GM10847 (cell line): ENCODE results near the gene IFT22.

Experiments
- POLR2A ChIP-seq: IDR thresholded peaks from 2 replicates; pipeline ENCODE4 v1.6.1; 2011; ENCODE audit not compliant: insufficient read length; ENCODE audit errors: extremely low read depth

IFT22 gene

DNA sequence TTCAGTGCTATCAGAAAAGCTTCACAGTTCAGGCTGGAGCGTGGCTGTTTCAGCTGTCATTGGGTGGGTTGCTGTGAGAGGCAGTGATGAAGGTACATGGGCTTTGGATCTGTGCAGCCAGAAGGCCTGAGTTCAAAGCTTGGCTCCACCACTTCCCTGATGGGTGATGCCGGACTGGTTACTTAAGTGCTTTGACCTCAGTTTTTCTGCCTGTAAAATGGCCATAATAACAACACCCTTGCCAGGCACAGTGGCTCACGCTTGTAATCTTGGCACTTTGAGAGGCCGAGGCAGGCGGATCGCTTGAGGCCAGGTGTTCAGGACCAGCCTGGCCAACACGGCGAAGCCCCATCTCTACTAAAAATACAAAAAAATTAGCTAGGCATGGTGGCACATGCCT lies 10.4 kb upstream of the IFT22 start:
- no peak for TF ChIP-seq POLR2A

DNA sequence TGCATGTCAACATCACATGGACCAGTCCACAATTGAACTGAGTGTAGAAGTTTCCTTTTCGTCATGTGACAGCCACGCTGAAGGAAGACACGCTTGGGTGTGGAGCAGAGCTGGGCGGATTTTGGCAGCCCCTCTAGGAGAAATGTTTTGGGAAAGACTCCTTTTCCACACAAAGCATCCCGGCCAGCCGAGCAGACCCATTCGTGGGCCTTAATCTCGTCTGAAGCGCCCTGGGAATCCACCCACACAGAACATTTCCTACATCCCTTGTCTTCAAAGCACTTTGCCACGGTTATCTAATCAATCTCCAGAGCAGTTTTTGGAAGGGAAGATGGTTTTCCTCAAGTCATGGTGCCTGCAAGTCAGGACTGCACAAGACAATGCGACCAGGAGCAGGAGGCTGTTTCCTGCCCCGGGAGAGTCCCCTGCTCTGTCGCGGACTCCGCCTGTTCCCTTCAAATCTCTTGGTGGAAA lies 8.4 kb upstream of the IFT22 start:
- no peak for TF ChIP-seq POLR2A

DNA sequence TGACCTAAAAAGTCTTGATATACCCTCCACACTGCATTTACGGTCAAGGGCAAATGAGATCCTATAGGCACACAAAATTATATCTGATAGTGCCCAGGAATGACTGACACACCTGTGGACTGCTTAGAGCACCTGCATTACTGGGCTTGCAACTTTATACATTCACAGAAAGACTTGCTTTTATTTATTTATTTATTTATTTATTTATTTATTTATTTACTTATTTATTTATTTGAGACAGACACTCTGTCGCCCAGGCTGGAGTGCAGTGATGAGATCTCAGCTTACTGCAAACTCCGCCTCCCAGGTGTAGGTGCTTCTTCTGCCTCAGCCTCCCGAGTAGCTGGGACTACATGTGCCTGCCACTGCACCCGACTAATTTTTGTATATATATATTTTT lies 6.5 kb upstream of the IFT22 start:
- no peak for TF ChIP-seq POLR2A

DNA sequence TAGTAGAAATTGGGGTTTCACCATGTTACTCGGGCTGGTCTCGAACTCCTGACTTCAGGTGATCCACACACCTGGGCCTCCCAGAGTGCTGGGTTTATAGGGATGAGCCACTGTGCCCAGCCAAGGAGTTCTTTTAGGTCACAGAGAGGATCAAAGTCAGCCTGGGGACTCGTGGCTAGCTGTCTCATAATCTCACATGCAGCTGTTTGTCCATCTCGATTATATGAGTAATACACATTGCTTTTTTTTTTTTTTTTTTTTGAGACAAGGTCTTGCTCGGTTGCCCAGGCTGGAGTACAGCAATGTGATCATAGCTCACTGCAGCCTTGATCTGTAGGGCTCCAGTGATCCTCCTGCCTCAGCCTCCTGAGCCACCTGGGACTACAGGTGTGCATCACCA lies 2.2 kb downstream of the IFT22 start:
- TF ChIP-seq POLR2A = no peak

DNA sequence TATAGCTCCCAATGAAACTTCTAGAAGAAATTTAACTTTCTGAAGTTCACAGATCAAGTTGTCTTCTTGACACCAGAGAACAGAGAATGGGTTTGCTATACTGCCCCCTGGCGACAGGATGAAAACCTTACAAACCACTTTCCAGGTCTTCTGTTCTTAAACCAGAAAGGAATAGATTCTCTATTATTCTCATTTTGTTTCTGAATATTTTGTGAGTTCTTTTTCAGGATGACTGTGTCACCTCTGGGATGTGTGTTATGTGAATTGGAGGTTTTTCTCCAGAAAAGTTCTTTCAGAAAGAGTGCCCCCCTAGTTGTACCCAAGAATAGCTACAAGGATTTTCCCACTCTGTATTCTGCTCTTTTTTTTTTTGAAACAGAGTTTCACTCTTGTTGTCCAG lies 6.3 kb downstream of the IFT22 start:
- TF ChIP-seq POLR2A = no peak

DNA sequence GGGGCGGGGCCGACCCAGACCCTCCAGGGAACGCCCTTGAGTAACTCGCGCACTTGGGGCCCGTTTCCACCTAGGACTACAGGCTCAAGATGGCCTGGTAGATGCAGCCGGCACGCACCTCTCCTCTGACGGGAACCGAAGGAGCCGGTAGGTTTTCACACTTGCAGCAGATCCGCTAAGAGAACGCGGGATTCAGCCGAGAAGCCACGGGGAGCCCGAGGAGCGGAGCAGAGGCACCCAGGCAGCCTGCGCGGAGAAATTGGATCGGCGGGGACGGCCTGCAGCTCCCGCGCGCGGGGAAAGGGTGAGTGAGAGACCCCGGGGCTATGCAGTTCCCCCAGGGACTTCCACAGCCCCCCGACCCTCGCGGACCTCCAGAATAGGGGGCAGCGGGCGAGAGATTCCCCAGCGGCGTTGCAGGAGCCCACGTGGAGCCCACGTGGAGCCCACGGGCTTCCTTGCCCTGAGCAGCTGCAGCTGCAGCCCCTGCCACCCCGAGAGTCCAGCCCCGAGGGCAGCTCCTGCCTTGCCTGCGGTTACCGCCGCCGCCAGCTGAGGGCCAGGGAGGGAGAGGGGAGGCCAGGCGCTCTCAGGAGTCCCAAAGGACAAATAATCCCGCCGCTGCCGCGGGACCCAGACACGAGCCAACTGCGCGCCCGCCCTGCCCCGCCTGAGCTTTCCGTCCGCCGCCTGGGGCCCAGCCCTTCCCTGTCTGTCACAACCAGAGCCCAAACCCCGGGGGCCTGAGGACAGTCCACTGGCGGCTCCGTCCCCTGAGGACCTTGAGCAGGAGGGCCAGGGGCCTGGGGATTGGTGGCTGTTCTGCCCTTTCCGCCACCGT lies 13.1 kb downstream of the IFT22 start:
- TF ChIP-seq POLR2A = no peak

DNA sequence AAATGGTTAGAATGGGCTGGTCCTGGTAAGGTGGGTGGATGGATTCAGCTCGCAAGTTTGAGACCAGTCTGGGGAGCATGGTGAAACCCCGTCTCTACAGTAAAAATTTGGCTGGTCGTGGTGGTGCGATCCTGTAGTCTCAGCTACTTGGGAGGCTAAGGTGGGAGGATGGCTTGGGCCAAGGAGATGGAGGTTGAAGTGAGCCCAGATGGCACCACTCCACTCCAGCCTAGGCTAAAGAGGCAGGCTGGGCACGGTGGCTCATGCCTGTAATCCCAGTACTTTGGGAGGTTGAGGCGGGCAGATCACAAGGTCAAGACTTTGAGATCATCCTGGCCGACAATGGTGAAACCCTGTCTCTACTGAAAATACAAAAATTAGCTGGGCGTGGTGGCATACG lies 15.3 kb downstream of the IFT22 start:
- no peak for TF ChIP-seq POLR2A

DNA sequence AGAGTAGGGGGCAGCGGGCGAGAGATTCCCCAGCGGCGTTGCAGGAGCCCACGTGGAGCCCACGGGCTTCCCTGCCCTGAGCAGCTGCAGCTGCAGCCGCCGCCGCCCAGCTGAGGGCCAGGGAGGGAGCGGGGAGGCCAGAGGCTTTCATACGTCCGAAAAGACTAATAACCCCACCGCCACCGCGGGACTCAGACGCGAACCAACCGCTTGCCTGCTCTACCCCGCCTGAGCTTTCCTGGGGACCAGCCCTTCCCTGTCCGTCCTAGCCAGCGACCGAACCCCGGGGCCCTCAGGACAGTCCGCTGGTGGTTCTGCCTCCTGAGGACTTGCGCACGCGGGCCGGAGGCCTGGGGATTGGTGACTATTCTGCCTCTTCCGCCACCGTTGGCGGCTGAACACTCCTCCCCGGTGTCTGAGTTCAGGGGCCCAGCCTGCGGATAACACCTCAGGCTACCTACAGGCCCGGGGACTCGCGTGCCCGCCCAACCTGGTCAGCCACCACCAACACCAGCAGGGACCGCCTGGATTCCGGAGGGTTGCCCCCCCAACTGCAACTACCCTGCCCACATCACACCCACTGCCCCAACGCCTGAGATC lies 18.4 kb downstream of the IFT22 start:
- TF ChIP-seq POLR2A = no peak

DNA sequence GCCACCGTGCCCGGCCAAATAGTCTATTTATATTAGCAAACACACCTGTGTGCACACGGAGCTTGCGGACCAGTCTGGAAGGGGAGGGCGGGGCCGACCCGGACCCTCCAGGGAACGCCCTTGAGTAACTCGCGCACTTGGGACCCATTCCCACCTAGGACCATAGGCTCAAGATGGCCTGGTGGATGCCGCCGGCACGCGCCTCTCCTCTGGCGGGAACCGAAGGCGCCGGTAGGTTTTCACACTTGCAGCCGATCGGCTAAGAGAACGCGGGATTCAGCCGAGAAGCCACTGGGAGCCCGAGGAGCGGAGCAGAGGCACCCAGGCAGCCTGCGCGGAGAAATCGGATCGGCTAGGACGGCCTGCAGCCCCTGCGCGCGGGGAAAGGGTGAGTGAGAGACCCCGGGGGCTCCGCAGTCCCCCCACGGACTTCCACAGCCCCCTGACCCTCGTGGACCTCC lies 18.9 kb downstream of the IFT22 start:
- TF ChIP-seq POLR2A = no peak

DNA sequence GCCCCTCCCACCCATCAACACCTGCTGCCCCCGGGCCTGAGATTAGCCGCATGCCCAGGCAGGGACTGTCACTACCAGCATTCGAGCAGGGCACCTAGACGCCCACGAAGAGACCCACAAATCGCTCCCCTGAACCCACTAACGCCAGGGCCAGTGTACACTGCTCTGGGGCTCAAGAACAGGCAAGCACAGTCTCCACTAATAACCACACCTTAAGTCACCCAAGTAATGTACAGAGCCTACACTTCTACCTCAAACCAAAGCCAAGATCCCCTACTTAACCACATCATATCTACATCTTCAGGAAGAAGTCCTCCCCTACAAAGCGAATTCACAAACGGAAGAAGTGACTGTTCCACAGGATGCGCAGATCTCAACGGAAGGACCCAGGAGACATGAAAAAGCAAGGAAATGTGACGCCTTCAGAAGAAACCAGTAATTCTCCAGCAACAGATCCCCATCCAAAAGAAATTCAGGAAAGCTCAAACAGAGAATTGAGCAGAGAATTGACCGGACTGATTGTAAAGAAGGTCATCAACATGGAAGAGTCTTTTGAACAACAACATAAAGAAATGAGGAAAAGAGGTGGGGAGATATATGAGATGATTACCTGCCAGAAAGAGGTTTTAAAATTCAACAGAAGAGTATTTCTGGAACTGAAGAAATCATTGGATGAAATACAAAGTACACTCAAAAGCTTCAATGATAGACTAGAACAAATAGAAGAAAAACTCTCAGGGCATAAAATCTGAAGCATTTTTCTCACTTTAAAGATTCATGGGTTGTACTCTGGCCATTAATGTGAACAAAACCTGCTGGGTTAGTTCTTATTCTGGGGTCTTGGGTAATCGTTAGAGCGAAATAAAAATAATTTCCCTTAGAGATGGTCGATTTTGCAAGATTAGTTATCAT lies 20.9 kb downstream of the IFT22 start:
- TF ChIP-seq POLR2A = no peak

DNA sequence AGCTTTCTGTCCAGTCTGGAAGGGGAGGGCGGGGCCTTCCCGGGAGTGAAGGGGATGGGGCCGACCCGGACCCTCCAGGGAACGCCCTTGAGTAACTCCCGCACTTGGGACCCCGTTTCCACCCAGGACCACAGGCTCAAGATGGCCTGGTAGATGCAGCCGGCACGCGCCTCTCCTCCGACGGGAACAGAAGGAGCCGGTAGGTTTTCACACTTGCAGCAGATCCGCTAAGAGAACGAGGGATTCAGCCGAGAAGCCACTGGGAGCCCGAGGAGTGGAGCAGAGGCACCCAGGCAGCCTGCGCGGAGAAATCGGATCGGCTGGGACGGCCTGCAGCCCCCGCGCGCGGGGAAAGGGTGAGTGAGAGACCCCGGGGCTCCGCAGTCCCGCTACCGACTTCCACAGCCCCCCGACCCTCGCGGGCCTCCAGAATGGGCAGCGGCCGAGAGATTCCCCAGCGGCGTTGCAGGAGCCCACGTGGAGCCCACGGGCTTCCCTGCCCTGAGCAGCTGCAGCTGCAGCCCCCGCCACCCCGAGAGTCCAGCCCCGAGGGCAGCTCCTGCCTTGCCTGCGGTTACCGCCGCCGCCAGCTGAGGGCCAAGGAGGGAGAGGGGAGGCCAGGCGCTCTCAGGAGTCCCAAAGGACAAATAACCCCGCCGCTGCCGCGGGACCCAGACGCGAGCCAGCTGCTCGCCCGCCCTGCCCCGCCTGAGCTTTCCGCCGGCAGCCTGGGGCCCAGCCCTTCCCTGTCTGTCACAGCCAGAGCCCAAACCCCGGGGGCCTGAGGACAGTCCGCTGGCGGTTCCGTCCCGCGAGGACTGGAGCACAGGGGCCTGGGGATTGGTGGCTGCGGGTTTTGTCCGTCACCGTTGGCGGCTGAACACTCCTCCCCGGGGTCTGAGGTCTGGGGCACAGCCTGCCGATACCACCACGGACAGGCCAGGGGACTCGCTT lies 21.8 kb downstream of the IFT22 start:
- TF ChIP-seq POLR2A = no peak

DNA sequence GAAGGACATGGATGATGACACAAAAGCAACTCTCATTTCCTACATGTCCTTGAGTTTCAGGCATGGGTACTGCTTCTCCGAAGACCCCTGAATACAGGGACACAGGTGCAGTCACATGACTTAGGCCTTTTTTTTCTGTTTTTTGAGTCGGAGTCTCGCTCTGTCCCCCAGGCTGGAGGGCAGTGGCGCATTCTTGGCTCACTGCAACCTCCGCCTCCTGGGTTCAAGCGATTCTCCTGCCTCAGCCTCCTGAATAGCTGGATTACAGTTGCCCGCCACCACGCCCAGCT lies 26.8 kb downstream of the IFT22 start:
- TF ChIP-seq POLR2A = no peak

DNA sequence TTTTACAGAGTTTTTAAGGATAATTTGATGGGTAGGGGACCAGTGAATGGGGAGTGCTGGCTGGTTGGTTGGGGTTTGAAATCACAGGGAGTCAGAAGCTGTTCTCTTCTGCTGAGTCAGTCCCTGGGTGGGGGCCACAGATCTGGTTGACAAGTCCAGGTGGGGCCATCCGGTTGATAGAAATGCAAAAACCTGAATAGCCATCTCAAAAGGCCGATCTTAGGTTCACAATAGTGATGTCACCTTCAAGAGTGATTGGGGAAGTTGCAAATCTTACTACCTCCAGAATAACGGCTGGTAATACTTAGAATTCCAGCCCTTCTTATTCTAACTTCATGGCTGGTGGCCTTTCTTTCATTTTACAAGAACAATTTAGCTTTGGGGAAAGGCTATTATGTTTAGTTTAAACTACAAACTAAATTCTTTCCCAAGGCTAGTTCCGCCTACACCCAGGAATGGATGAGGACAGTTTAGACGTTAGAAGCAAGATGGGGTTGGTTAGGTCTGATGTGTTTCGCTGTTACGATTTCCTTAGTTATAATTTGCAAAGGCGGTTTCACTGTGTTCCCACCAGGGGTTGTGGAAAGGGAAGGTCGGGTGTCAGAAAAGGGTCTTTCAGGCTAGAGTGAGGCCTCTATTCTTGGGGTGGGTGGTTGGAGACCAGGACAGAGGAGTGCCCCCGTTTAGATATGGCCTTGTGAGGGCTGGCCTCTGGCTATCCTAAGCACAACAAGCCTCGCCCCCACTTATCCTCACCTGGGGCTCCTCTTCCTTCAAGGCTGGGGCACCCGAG lies 27.4 kb downstream of the IFT22 start:
- no peak for TF ChIP-seq POLR2A

DNA sequence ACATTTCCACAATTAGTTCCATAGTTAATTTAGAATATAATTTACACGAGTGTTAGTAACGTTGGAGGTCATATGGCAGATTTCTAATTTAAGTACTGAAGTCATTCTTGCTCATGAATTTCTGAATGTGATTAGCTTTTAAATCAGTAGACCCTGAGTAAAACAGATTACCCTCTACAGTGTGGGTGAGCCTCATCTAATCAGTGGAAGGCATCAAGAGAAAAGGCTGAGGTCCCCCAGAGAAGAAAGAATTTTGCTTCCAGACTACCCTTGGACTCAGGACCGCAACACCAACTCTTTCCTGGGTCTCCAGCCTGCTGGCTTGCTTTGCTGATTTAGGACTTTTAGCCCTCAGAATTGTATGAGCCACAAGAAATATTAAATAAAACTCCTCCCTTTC lies 33.2 kb downstream of the IFT22 start:
- no peak for TF ChIP-seq POLR2A
